ENCODE data around the gene ZBTB17.

ZBTB17 gene

GRCh38 chr1:15973772-15974171, 2.1 kb downstream of the ZBTB17 start:
- Mint-ChIP-seq H3K9me3 (peaks cover 2% of the 10 kb centered on the region), H3K36me3 (ENCODE audit: low read depth) (peaks cover 46% of the 10 kb centered on the region), H3K4me3 (peak overlapping the region in 1 of 3 experiments; percentile 44), H3K4me1 (peaks cover 18% of the 10 kb centered on the region), H3K27ac (no peak overlapping the region), H3K27me3 (ENCODE audit: low read depth) (no peaks in the 10 kb centered on the region)
- TF ChIP-seq, protein P1, sequence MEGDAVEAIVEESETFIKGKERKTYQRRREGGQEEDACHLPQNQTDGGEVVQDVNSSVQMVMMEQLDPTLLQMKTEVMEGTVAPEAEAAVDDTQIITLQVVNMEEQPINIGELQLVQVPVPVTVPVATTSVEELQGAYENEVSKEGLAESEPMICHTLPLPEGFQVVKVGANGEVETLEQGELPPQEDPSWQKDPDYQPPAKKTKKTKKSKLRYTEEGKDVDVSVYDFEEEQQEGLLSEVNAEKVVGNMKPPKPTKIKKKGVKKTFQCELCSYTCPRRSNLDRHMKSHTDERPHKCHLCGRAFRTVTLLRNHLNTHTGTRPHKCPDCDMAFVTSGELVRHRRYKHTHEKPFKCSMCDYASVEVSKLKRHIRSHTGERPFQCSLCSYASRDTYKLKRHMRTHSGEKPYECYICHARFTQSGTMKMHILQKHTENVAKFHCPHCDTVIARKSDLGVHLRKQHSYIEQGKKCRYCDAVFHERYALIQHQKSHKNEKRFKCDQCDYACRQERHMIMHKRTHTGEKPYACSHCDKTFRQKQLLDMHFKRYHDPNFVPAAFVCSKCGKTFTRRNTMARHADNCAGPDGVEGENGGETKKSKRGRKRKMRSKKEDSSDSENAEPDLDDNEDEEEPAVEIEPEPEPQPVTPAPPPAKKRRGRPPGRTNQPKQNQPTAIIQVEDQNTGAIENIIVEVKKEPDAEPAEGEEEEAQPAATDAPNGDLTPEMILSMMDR (IDR thresholded peaks at IDR 0.05; ENCODE audit: unreplicated experiment in 3 of 3) = no peak

- H3K4me1 Mint-ChIP-seq = peaks cover 18% of the 10 kb centered on the region
- H3K9me3 Mint-ChIP-seq = peaks cover 6% of the 10 kb centered on the region
- H3K36me3 Mint-ChIP-seq (ENCODE audit: low read depth) = peaks cover 59% of the 10 kb centered on the region
- H3K27ac Mint-ChIP-seq = no peak overlapping the region
- TF ChIP-seq, protein P1 (IDR thresholded peaks at IDR 0.05; ENCODE audit: unreplicated experiment in 3 of 3) = no peak
- no peaks in the 10 kb centered on the region for H3K27me3 Mint-ChIP-seq (ENCODE audit: low read depth)
- peak overlapping the region in 1 of 3 experiments; percentile 29 for H3K4me3 Mint-ChIP-seq
These were observed 3.5 kb downstream of the ZBTB17 start for GRCh38 chr1:15972409-15972808.

- no peak overlapping the region for H3K27ac Mint-ChIP-seq
- H3K27me3 Mint-ChIP-seq (ENCODE audit: low read depth) = no peaks in the 10 kb centered on the region
- H3K36me3 Mint-ChIP-seq (ENCODE audit: low read depth) = peaks cover 72% of the 10 kb centered on the region
- H3K9me3 Mint-ChIP-seq = peaks cover 6% of the 10 kb centered on the region
- peaks cover 8% of the 10 kb centered on the region for H3K4me1 Mint-ChIP-seq
- TF ChIP-seq, protein P1 (IDR thresholded peaks at IDR 0.05; ENCODE audit: unreplicated experiment in 3 of 3) = no peak
- no peak overlapping the region for H3K4me3 Mint-ChIP-seq
These were observed 5.0 kb downstream of the ZBTB17 start for GRCh38 chr1:15970911-15971310.

GRCh38 chr1:15969321-15969880, 6.5 kb downstream of the ZBTB17 start:
- TF ChIP-seq, protein P1 (IDR thresholded peaks at IDR 0.05; ENCODE audit: unreplicated experiment in 3 of 3) = no peak
- no peaks in the 10 kb centered on the region for H3K27me3 Mint-ChIP-seq (ENCODE audit: low read depth)
- no peaks in the 10 kb centered on the region for H3K4me1 Mint-ChIP-seq
- H3K9me3 Mint-ChIP-seq = peaks cover 6% of the 10 kb centered on the region
- no peak overlapping the region for H3K4me3 Mint-ChIP-seq
- peaks cover 78% of the 10 kb centered on the region for H3K36me3 Mint-ChIP-seq (ENCODE audit: low read depth)
- H3K27ac Mint-ChIP-seq = no peak overlapping the region

GRCh38 chr1:15968172-15968571, 7.7 kb downstream of the ZBTB17 start:
- Mint-ChIP-seq H3K27ac (no peak overlapping the region), H3K4me1 (no peaks in the 10 kb centered on the region), H3K36me3 (ENCODE audit: low read depth) (peaks cover 72% of the 10 kb centered on the region), H3K27me3 (ENCODE audit: low read depth) (no peaks in the 10 kb centered on the region), H3K9me3 (peaks cover 6% of the 10 kb centered on the region), H3K4me3 (no peak overlapping the region)
- TF ChIP-seq, protein P1 (IDR thresholded peaks at IDR 0.05; ENCODE audit: unreplicated experiment in 3 of 3) = no peak

GRCh38 chr1:15966956-15967344, 9.0 kb downstream of the ZBTB17 start:
- TF ChIP-seq, protein P1 (IDR thresholded peaks at IDR 0.05; ENCODE audit: unreplicated experiment in 3 of 3) = no peak
- no peaks in the 10 kb centered on the region for H3K27me3 Mint-ChIP-seq (ENCODE audit: low read depth)
- no peak overlapping the region for H3K4me3 Mint-ChIP-seq
- H3K9me3 Mint-ChIP-seq = peaks cover 6% of the 10 kb centered on the region
- H3K36me3 Mint-ChIP-seq (ENCODE audit: low read depth) = peaks cover 61% of the 10 kb centered on the region
- no peaks in the 10 kb centered on the region for H3K4me1 Mint-ChIP-seq
- H3K27ac Mint-ChIP-seq = no peak overlapping the region

Measured in nephron (organoid).